GM21515 (cell line): ENCODE measurements around the gene CASK.
"Not testable (repeated sequence)": the region's sequence is repeated elsewhere in the genome, so short reads cannot be mapped to it uniquely, and the experiment has no call there.

Experiments
- ATAC-seq: cut with Tn5 transposase; IDR thresholded peaks from one replicate; pipeline ENCODE4 v1.9.1; 2021; ENCODE audit not compliant: unreplicated experiment

CASK gene

GRCh38 chrX:41655101-41655500 is 268.3 kb downstream of the CASK start:
- ATAC-seq, result no peak

DNA sequence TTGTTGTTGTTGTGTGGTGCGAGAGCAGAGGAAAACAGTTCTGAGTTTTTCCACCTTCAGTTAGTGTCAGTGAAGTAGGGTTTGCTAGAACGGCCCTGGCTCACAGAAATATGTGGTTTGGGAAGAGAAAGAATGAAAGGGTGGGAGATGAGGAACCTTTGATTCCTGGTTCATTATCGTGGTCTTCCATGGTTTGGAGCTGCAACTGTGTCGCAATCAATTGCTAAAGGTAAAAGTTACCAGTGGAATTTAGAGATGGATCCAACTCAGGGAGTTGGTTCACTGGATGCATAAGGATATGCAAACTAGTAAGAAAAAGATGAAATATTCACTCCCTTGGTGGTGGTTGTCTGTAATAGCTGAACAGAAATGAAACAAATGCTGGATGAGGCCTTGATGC is 270.2 kb downstream of the CASK start:
- ATAC-seq, result no peak

DNA sequence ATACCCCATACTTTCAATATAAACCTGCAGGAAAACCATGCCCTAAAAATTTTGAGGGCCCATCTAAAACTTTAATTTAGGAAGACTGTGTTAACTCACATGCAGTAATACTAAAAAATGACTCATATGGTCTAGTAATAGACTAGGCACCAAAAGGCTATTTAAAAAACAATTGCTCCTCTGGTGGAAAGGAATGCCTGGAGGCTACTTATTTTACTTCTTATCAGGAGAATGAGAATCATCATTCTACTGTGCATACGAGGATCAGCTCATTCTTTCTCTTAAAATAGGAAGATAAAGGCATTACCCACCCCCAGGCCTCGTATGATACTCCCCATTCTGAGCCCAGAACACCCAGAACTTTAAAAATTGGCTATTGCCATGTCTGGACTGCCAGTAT is 277.2 kb downstream of the CASK start:
- ATAC-seq, result not testable (repeated sequence)

GRCh38 chrX:41634284-41634683 is 289.1 kb downstream of the CASK start:
- ATAC-seq, result no peak

- no peak for ATAC-seq
These were observed 293.3 kb downstream of the CASK start for GRCh38 chrX:41630091-41630490.

- no peak for ATAC-seq
These were observed 293.8 kb downstream of the CASK start for GRCh38 chrX:41629539-41629938.

DNA sequence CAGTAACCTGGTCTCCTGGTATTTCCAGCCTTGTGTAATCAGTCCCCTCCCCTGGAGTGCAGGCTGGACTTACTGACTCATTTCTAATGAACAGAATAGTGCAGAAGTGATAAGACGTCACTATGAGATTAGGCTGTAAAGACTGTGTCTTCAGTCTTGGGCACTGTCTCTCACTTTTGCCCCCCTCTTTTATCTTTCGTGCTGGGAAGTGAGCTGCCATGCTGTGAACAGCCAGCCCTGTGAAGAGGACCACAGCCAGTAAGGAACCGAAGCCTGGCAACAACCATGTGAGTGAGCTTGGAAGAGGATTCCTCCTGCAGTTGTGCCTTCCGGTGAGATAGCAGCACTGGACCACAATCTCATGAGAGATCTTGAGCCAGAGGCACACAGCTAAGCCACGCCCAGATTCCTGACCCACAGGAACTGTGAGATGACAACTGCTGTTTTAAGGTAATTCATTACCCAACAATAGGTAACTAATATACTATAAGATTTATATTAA is 302.1 kb downstream of the CASK start:
- ATAC-seq, result no peak

DNA sequence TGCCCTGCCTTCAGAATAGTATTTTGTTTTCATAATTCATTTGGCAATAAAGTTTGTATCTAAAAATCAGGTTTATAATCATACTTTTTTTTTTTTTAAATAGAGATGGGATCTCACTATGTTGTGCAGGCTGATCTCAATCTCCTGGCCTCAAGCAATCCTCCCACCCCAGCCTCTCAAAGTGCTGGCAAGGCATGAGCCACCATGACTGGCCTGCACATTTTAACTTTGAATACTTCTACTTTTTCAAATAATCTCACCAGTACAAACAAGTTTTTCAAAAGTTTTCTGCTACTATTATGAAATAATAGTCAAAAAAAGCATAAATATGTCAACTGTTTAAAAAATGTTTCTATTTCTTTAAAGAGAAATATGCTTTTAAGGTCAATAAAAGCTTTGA is 304.1 kb downstream of the CASK start:
- ATAC-seq, result no peak

GRCh38 chrX:41616935-41617334 is 306.4 kb downstream of the CASK start:
- ATAC-seq, result no peak

GRCh38 chrX:41616255-41616654 is 307.1 kb downstream of the CASK start:
- no peak for ATAC-seq

DNA sequence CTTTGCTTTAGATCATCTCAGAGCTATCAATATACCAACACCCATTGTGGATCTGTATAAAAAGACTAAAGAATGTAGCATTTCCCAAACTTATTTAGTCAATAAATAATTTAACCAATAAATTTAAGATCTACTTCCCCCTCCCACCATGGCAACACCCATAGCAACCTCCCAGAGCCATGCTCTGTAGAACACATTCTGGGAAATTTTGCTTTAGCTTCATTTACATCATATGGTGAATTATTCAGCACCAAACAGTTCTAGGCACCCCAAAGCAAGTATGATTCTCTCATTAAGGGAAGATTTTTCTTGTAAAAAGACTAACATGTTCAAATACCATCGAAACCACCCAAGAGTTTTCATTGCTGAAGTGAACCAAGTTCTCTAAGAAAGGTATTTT is 315.1 kb downstream of the CASK start:
- no peak for ATAC-seq

GRCh38 chrX:41607264-41607832 is 316.0 kb downstream of the CASK start:
- ATAC-seq, result no peak

- not testable (repeated sequence) for ATAC-seq
These were observed 317.3 kb downstream of the CASK start for GRCh38 chrX:41606057-41606456.

GRCh38 chrX:41604766-41605543 is 318.4 kb downstream of the CASK start:
- no peak for ATAC-seq

- no peak for ATAC-seq
These were observed 319.2 kb downstream of the CASK start for GRCh38 chrX:41604177-41604576.

DNA sequence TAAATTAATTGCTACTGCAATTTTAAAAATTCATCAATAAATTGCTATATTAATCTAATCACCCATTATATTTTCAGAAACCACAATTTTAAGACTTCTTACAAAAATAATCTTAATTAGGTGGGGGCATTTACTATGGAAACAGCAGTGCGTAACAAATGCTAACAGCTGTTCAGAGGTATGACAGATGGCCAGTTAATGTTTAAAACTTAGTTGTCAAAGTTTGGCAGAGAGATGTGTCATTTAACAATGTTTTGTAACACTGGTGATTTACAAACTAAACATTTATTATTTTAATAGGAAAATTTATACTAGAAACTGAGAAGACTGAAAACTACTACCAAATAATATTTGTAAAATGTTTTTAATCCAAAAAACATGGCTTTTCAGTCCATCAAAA is 319.8 kb downstream of the CASK start:
- ATAC-seq, result no peak

DNA sequence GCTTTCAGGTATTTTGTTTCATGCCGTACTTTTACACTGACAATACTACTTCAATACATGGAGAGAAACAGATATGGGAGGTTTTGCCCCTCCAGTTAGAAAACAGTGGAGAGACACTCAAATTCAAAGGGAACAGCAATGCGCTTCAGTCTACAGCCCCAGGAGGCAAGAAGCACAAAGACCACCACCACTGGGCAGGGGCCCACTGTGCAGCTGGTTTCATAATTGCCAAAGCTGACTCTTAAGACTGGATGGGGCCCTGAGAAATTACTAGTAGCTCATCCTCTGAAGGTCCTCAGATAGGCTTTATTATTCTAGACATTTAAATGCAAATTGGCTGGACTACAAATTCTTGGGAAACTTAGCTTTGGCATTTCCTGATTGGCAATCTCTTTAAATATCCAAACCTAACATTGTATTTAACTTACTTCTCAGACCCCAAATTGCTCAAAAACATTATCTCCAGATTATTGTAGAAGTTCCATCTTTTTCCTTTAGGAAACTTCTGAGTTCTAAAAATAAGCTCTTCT is 320.5 kb downstream of the CASK start:
- no peak for ATAC-seq

DNA sequence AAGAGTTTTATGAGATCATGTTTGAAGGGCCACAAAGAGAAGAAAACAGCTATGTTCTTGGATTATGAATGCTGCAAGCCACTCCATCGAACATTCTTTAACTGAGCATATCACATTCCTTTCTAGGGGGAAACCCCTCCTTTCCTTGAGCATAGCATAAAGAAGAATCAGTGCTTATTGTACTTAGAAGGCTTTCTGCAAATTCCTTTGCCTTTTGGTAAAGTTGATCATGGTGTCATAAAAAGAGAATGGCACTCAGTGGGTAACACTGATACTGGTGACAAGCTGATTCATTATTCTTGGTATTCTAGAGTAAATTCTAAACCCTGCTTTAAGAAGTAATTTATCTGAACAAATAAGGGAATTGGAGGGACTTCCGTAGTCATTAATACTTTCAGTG is 323.1 kb downstream of the CASK start:
- no peak for ATAC-seq

DNA sequence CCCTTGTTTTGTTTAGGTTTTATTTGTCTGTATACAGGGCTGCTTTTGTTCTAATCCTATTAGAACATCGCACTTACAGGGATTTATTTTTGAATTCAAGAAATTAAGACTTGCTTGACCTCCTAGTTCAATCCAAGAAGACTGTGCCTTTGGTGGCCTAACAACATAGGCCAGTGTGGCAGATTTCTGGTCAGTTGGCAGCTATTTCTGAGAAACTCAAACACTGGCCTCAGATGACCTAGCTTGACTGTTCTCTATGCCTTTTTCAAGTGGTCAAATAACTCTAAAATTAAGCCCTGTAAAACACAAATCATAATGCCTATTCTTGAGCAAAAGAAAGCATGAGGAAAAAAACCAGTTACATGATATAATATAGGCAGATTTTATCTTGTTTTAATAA is 323.8 kb downstream of the CASK start:
- no peak for ATAC-seq

DNA sequence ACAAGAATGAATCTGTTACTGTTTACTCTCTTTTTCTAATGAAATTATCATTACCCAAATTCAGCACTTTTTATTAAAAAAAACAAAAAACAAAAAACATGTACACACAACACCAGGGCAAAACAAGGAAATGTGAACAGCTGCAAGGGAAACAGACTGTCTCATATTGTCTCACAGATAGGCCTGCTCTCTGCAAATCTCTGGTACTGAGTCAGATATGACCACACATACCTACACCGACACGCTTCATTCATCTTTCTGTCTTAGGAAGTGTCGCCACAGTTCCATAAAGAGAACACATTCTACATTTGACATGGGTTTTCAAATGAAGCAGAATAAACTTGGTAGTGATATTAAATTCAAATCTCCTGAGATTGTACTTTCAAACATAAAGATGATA is 326.8 kb downstream of the CASK start:
- ATAC-seq, result peak; percentile 93

GRCh38 chrX:41594634-41595033 is 328.7 kb downstream of the CASK start:
- ATAC-seq, result no peak

DNA sequence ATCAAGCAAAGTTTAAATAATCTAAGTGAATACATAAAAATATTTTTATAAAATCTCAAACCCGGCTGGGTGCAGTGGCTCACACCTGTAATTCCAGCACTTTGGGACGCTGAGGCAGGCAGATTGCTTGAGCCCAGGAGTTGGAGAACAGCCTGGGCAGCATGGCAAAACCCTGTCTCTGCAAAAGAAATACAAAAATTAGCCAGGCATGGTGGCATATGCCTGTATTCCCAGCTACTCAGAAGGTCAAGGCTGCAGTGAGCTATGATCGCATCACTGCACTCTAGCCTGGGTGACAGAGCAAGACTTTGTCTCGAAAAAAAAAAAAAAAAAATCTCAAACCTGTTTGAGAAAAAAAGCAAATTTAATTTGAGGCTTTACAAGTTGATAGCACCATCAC is 331.4 kb downstream of the CASK start:
- no peak for ATAC-seq
